Mesenchymal stem cell (in vitro differentiated cells and primary cell): ENCODE measurements around the gene ANKFY1.

ENCODE experiments used
- DNase-seq: peaks from one replicate; pipeline ENCODE4 v3.0.0-alpha.2; 2013
- H2AFZ ChIP-seq: one replicate; pipeline ENCODE4 v1.6.1; 2013; ENCODE audit warnings: low read depth, mild to moderate bottlenecking, control low read depth, inconsistent platforms, low read length, moderate library complexity
- H2AK5ac ChIP-seq: 2 replicates; pipeline ENCODE4 v1.6.1; 2013; ENCODE audit warnings: low read length, moderate library complexity, mild to moderate bottlenecking, inconsistent platforms; ENCODE audit not compliant: severe bottlenecking
- H2BK120ac ChIP-seq: one replicate; pipeline ENCODE4 v1.6.1; 2013; ENCODE audit warnings: low read depth, mild to moderate bottlenecking, inconsistent platforms, low read length, moderate library complexity
- H2BK12ac ChIP-seq, 2 experiments: one replicate each; pipeline ENCODE4 v1.6.1; 2013; ENCODE audit warnings: inconsistent platforms in 2 of 2, low read length in 2 of 2, mild to moderate bottlenecking in 2 of 2, moderate library complexity in 2 of 2, control low read depth in 1 of 2
- H2BK15ac ChIP-seq: one replicate; pipeline ENCODE4 v1.6.1; 2013; ENCODE audit warnings: mild to moderate bottlenecking, low read depth, inconsistent platforms; ENCODE audit not compliant: poor library complexity, severe bottlenecking
- H2BK5ac ChIP-seq: 2 replicates; pipeline ENCODE4 v1.6.1; 2013; ENCODE audit warnings: low read depth, mild to moderate bottlenecking, low read length, control low read depth, inconsistent platforms; ENCODE audit not compliant: poor library complexity, severe bottlenecking
- H3K14ac ChIP-seq, 2 experiments: one replicate each; pipeline ENCODE4 v1.6.1; 2013; ENCODE audit warnings: inconsistent platforms in 2 of 2, low read length in 2 of 2, control low read depth in 1 of 2, mild to moderate bottlenecking in 1 of 2, moderate library complexity in 1 of 2
- H3K18ac ChIP-seq, 2 experiments: one replicate each; pipeline ENCODE4 v1.6.1; 2013; ENCODE audit warnings: inconsistent platforms in 2 of 2, low read length in 2 of 2, control low read depth in 1 of 2, low read depth in 1 of 2, mild to moderate bottlenecking in 1 of 2
- H3K23ac ChIP-seq, 2 experiments: one replicate each; pipeline ENCODE4 v1.6.1; 2013; ENCODE audit warnings: inconsistent platforms in 2 of 2, low read length in 2 of 2, mild to moderate bottlenecking in 2 of 2, moderate library complexity in 2 of 2, control low read depth in 1 of 2
- H3K27ac ChIP-seq: 2 replicates; pipeline ENCODE4 v1.5.1; 2013; ENCODE audit warnings: mild to moderate bottlenecking, moderate library complexity, low read length, control low read depth, inconsistent platforms; ENCODE audit not compliant: poor library complexity, severe bottlenecking
- H3K27me3 ChIP-seq, 2 experiments: 2 replicates each; pipeline versions ENCODE4 v1.6.1 to v1.7.0; 2013; ENCODE audit warnings: low read length in 2 of 2, mild to moderate bottlenecking in 2 of 2, moderate library complexity in 2 of 2, control low read depth in 1 of 2, inconsistent platforms in 1 of 2; ENCODE audit not compliant: control insufficient read depth in 1 of 2, insufficient read depth in 1 of 2
- H3K36me3 ChIP-seq, 2 experiments: 2 replicates each; pipeline versions ENCODE4 v1.6.1 to v1.7.0; 2013; ENCODE audit warnings: low read length in 2 of 2, control low read depth in 1 of 2, inconsistent platforms in 1 of 2, low read depth in 1 of 2, mild to moderate bottlenecking in 1 of 2; ENCODE audit not compliant: insufficient read depth in 2 of 2, control insufficient read depth in 1 of 2
- H3K4ac ChIP-seq, 2 experiments: one replicate each; pipeline ENCODE4 v1.6.1; 2013; ENCODE audit warnings: inconsistent platforms in 2 of 2, low read length in 2 of 2, mild to moderate bottlenecking in 2 of 2, moderate library complexity in 2 of 2, control low read depth in 1 of 2, low read depth in 1 of 2
- H3K4me1 ChIP-seq: 2 replicates; pipeline ENCODE4 v1.6.1; 2013; ENCODE audit warnings: low read depth, low read length, control low read depth; ENCODE audit not compliant: control insufficient read depth, insufficient read depth
- H3K4me2 ChIP-seq: 2 replicates; pipeline ENCODE4 v1.6.1; 2013; ENCODE audit warnings: low read length, mild to moderate bottlenecking, inconsistent platforms; ENCODE audit not compliant: poor library complexity, severe bottlenecking
- H3K4me3 ChIP-seq, 2 experiments: 2 replicates each; pipeline versions ENCODE4 v1.5.1 to v1.7.0; 2013; ENCODE audit warnings: low read length in 2 of 2, mild to moderate bottlenecking in 2 of 2, control low read depth in 1 of 2, low read depth in 1 of 2; ENCODE audit not compliant: insufficient read depth in 1 of 2
- H3K79me1 ChIP-seq: replicated peaks from 2 replicates; pipeline ENCODE4 v1.6.1; 2013; ENCODE audit warnings: mild to moderate bottlenecking, control low read depth, low read length, inconsistent platforms; ENCODE audit not compliant: poor library complexity, severe bottlenecking
- H3K9ac ChIP-seq: 2 replicates; pipeline ENCODE4 v1.7.0; 2013; ENCODE audit warnings: mild to moderate bottlenecking, low read length, moderate library complexity
- H3K9me3 ChIP-seq: 2 replicates; pipeline ENCODE4 v1.7.0; 2013; ENCODE audit warnings: mild to moderate bottlenecking, low read length; ENCODE audit not compliant: control insufficient read depth
- H4K8ac ChIP-seq: one replicate; pipeline ENCODE4 v1.6.1; 2013; ENCODE audit warnings: inconsistent platforms, mild to moderate bottlenecking, low read length, moderate library complexity
- H4K91ac ChIP-seq: one replicate; pipeline ENCODE4 v1.6.1; 2013; ENCODE audit warnings: mild to moderate bottlenecking, low read length, inconsistent platforms
- WGBS: methylation state at CpG from one replicate; pipeline ENCODE4 v1.1.7; 2013; ENCODE audit warnings: mixed read lengths; 5-methylcytosine and 5-hydroxymethylcytosine counted together

The ANKFY1 gene

GRCh38 chr17:4178651-4179050, 85.1 kb downstream of the ANKFY1 start:
- Histone ChIP-seq H3K14ac (no peak overlapping the region), H3K27me3 (no peaks in the 10 kb centered on the region), H4K8ac (no peak overlapping the region), H3K36me3 (peaks cover 79 to 95% of the 10 kb centered on the region in 2 experiments), H3K79me1 (peaks cover 21% of the 10 kb centered on the region), H2AFZ (no peak overlapping the region), H3K4me1 (peaks cover 13% of the 10 kb centered on the region), H3K18ac (no peak overlapping the region), H3K4ac (no peak overlapping the region), H3K9ac (no peak overlapping the region), H4K91ac (no peak overlapping the region), H3K4me2 (no peak overlapping the region), H2BK120ac (no peak overlapping the region), H2AK5ac (no peak overlapping the region), H3K9me3 (no peaks in the 10 kb centered on the region), H3K23ac (no peak overlapping the region), H2BK12ac (no peak overlapping the region), H3K4me3 (no peak overlapping the region), H2BK5ac (no peak overlapping the region), H2BK15ac (no peak overlapping the region), H3K27ac (no peak overlapping the region)
- WGBS, result 97% methylated on average over 15 of the region's 15 CpGs
- no peak for DNase-seq

DNA sequence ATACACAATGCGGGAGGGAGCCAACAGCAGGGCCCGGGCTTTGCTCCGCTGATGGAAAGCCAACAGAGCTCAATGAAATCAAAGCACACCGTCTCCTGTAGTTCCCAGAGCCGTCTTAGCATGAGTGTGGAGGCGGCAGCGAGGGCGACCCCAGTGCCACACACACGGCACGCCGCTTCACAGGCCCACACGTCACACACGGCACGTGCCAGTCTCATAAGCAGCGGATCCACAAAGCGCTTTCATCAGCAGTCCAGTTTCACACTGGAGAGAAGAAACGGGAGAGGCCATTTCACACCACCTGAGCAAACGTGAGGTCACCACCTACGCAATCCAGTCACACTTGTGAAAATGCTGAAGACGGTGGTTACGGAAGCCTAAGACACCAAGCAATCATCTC, 86.0 kb downstream of the ANKFY1 start:
- Histone ChIP-seq H4K8ac (no peak overlapping the region), H3K27ac (no peak overlapping the region), H3K9me3 (no peaks in the 10 kb centered on the region), H2BK120ac (no peak overlapping the region), H3K4me3 (no peak overlapping the region), H3K79me1 (peaks cover 21% of the 10 kb centered on the region), H4K91ac (no peak overlapping the region), H3K14ac (no peak overlapping the region), H3K23ac (no peak overlapping the region), H3K36me3 (peaks cover 81 to 94% of the 10 kb centered on the region in 2 experiments), H2AFZ (no peak overlapping the region), H3K18ac (no peak overlapping the region), H3K9ac (no peak overlapping the region), H3K4ac (no peak overlapping the region), H2BK12ac (no peak overlapping the region), H3K4me1 (peaks cover 13% of the 10 kb centered on the region), H2BK15ac (no peak overlapping the region), H2AK5ac (no peak overlapping the region), H3K4me2 (no peak overlapping the region), H3K27me3 (no peaks in the 10 kb centered on the region), H2BK5ac (no peak overlapping the region)
- DNase-seq, result no peak
- WGBS, result 97% methylated on average over 21 of the region's 21 CpGs

DNA sequence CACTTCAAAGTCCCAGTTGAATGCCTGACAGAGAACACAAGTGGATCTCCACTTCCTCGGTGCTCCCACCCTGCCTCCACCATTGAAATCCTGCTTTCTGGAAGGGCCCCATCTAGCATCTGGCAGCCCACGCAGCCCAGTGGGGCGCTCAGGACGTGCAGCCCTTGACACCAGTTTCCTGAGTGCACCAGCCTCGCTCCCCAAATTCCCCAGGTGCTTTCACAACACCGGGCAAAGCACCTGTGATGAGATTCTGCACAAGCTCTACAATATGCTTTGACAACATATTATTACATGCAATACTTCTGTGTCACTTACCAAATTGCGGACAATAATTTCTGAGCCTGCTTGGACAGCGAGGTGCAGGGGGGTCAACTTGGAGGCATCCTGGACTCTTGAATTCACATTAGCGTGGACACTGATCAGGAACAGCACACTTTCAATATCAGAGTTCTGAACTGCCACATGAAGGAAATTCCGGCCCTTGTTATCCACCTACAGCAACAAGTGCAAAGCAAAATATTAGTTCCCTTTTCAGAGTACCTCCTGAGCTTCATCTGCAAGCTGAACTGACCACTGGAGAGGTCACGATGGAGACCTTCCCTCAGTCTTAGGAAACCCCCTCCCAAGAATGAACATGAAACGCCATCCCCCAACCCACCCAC, 86.8 kb downstream of the ANKFY1 start:
- Histone ChIP-seq H3K4ac (no peak overlapping the region), H3K4me2 (no peak overlapping the region), H3K27ac (peak overlapping the region; percentile 21), H3K4me3 (no peak overlapping the region), H3K4me1 (peaks cover 11% of the 10 kb centered on the region), H2BK12ac (no peak overlapping the region), H4K8ac (no peak overlapping the region), H3K27me3 (no peaks in the 10 kb centered on the region), H3K9ac (no peak overlapping the region), H4K91ac (no peak overlapping the region), H3K18ac (no peak overlapping the region), H2BK5ac (no peak overlapping the region), H3K14ac (no peak overlapping the region), H2BK15ac (no peak overlapping the region), H3K79me1 (peaks cover 21% of the 10 kb centered on the region), H3K23ac (no peak overlapping the region), H3K9me3 (no peaks in the 10 kb centered on the region), H2AFZ (no peak overlapping the region), H3K36me3 (peaks cover 83 to 93% of the 10 kb centered on the region in 2 experiments), H2BK120ac (no peak overlapping the region), H2AK5ac (no peak overlapping the region)
- DNase-seq, result no peak
- WGBS, result 93% methylated on average over 12 of the region's 12 CpGs

DNA sequence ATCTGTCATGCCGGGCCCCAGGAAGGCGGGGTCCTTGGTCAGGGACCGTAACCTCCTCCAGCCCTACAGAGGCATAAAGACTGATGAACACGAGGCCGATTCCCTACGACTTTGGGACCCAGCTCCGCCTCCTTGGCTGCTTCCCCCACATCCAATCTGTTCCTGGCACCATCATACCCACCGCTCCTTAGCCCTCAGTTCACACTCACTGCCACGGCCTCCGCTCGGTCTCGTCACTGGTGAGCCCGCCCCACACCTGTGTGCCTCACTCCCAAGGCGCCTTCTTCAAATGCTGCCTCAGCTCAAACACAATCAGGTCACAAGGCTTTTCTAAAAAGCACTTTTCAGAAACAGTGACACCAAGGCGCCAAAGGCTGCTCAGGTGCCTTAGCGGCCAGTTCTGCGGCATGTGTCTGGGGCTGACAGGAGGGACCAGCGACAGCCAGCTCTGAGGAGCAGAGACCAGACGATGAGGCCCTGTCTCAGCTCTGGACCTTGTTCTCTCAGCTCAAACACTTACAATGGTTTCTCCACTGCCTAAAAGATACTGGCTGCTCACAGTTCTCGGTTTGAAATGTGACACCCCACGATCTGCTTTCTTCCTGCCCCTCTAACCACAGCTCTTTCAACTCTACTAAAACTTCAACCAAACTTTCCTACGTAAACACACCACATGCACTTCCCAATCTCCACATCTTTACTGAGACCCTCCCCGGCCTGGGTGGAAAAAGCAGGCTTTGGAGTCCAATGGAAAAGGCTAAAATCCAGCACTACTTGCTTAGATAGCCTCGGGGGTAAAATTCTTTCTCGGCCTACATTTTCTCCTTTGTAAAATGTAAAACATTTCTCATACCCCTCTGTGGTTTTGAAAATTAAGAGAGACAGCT, 87.6 kb downstream of the ANKFY1 start:
- H3K23ac ChIP-seq, result no peak overlapping the region
- no peak overlapping the region for H3K4me3 ChIP-seq
- H3K14ac ChIP-seq, result no peak overlapping the region
- H3K4me2 ChIP-seq, result no peak overlapping the region
- H2BK15ac ChIP-seq, result no peak overlapping the region
- no peak overlapping the region for H2AK5ac ChIP-seq
- no peak overlapping the region for H2AFZ ChIP-seq
- peaks cover 21% of the 10 kb centered on the region for H3K79me1 ChIP-seq
- no peaks in the 10 kb centered on the region for H3K27me3 ChIP-seq
- H3K36me3 ChIP-seq, result peaks cover 86 to 93% of the 10 kb centered on the region in 2 experiments
- no peak overlapping the region for H2BK5ac ChIP-seq
- no peak overlapping the region for H2BK120ac ChIP-seq
- no peak overlapping the region for H4K91ac ChIP-seq
- H3K4ac ChIP-seq, result no peak overlapping the region
- peak overlapping the region; percentile 21 for H3K27ac ChIP-seq
- H4K8ac ChIP-seq, result no peak overlapping the region
- H2BK12ac ChIP-seq, result no peak overlapping the region
- peaks cover 10% of the 10 kb centered on the region for H3K4me1 ChIP-seq
- no peaks in the 10 kb centered on the region for H3K9me3 ChIP-seq
- WGBS, result 91% methylated on average over 25 of the region's 25 CpGs
- no peak overlapping the region for H3K18ac ChIP-seq
- no peak overlapping the region for H3K9ac ChIP-seq
- DNase-seq, result no peak
